Glomerular endothelial cell (primary cell): ENCODE measurements around the gene RFX5. TPM values are rescaled to one million over a fixed set of nuclear protein-coding genes. Genes with fewer than 3 reads are reported as not detected.
A peak's percentile ranks its signal among the peaks of the same experiment; 100 is the strongest.
"Not testable (repeated sequence)": the region's sequence is repeated elsewhere in the genome, so short reads cannot be mapped to it uniquely, and the experiment has no call there.

Source experiments
- DNase-seq: peaks from one replicate; pipeline ENCODE4 v3.0.0-alpha.2; 2011; ENCODE audit warnings: low read depth, low spot score; ENCODE audit errors: extremely low read depth
- total RNA-seq: library from RNA; depleted of rRNA; stranded (reverse); fragments of >200 nt; gene quantifications from 2 replicates; pipeline ENCODE4 v1.2.3, GENCODE V29; 2015

RFX5 gene
- 45.6 and 47.0 TPM in 2 replicates for total RNA-seq

- peak; percentile 89 for DNase-seq
Measured at GRCh38 chr1:151346769-151347522, at the start of gene RFX5. RFX5 (minus strand) TSS chr1:151347252; CDS start chr1:151346320, 932 bp downstream.

DNA sequence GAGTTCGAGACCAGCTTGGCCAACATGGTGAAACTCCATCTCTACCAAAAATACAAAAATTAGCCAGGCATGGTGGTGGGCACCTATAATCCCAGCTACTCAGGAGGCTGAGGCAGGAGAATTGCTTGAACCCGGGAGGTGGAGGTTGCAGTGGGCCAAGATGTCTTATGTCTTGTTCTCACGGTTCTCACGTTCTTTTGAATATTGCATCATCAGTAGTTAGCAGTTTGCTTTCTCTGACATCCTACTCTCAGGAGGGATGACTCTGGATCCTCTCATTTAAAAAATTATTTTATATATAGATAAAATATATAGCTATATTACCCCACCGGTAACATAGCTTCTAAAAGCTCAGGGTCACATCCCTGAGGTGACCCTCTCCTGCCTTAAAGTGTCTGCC is 49.2 kb upstream of the RFX5 start:
- not testable (repeated sequence) for DNase-seq

- DNase-seq, result no peak
Measured at GRCh38 chr1:151393583-151393982, 46.5 kb upstream of the RFX5 start.

DNA sequence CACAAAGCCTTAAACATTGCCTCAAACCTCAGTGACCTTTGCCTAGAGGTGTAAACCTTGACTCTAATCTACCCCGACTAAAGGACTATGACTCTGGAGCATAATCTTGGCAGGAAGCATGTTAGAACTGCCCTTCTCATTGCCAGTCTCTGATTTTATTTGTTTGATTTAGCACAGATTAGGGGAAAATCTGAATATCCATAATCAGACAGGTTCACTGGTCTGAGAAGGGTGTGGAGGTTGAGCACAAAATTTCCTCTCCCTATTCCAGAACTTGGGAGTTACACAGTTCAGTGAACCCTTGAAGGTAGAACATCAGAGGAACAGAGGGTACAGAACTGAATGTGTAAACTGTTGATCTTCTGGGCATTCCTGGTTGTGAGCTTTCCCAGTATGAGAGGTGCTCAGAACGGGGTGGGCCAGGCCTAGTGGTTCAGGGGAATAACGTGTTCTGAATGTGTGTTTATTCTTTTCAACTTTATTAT is 44.1 kb upstream of the RFX5 start:
- DNase-seq, result no peak

DNA sequence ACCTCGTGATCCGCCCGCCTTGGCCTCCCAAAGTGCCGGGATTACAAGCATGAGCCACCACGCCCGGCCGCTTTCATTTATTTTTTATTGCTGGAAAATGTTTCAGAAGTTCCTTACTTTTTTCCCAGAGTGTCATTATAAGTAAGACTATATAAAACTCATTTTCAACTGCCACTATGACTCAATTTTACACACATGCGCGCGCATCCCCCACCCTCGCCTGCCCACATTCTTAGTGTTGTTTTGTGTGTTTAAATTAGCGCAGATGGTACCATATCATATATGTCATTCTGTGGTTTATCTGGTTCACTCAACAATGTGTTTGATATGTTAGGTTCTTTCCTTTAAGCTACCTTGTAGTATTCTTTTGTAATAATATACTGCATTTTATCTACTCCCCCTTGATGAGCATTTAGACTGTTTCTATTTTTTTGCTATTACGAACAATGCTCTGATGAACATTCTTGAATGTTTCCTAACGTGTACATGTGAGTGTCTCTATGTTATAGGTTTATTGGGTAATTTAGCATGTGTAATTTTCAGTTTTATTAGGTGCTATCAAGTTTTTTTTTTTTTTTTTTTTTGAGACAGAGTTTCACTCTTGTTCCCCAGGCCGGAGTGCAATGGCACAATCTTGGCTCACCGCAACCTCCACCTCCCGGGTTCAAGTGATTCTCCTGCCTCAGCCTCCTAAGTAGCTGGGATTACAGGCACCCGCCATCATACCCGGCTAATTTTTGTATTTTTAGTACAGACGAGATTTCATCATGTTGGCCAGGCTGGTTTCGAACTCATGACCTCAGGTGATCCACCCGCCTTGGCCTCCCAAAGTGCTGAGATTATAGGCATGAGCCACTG is 43.4 kb upstream of the RFX5 start:
- not testable (repeated sequence) for DNase-seq

DNA sequence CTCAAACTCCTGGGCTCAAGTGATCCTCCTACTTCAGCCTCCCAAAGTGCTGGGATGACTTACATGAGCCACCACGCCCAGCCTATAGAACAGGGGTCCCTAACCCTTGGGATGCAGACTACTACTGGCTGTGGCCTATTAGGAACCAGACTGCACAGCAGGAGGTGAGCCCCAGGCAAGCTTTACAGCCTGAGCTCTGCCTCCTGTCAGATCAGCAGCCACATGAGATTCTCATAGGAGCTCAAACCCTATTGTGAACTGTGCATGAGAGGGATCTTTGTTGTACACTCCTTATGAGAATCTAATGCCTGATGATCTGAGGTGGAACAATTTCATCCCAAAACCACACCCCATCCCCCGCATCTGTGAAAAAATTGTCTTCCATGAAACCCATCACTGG is 39.0 kb upstream of the RFX5 start:
- DNase-seq, result no peak

DNA sequence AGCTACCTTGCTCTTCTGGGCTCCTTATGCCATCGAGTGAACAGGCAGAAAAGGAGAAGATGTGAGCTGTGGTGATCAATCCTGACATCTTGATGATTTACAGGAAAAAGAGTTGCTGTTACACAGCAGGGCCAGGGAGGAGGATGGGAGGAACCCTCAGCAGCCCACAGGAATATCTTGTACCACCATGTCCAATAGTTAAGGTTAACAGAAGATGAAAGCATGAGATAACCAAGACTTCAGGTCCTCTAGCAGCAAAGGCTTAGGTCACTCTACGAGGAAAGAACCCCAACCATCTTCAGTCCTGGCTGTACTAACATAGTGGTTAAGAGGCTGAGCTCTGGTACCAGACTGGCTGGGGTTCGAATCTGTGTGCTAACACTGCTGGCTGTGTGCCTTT is 37.5 kb upstream of the RFX5 start:
- no peak for DNase-seq

GRCh38 chr1:151377150-151377884 is 30.3 kb upstream of the RFX5 start:
- DNase-seq, result no peak

DNA sequence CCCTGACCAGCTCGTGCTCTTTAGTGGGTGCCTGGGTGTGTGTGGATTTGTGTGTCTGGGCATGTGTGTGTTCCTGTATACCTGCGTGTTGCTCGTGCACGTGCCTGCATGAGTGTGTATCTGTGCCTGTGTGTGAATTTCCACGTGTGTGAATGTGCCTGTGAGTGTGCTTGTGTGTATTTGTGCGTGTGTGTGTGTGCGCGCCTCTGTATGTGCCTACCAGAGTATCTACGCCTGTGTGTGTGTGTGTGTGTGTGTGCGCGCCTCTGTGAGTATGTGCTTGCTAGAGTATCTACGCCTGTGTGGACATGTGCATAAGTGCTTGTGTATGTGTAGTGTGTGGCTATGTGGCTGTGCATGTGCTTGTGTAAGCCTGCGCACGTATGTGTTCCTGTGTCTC is 26.1 kb upstream of the RFX5 start:
- no peak for DNase-seq

DNA sequence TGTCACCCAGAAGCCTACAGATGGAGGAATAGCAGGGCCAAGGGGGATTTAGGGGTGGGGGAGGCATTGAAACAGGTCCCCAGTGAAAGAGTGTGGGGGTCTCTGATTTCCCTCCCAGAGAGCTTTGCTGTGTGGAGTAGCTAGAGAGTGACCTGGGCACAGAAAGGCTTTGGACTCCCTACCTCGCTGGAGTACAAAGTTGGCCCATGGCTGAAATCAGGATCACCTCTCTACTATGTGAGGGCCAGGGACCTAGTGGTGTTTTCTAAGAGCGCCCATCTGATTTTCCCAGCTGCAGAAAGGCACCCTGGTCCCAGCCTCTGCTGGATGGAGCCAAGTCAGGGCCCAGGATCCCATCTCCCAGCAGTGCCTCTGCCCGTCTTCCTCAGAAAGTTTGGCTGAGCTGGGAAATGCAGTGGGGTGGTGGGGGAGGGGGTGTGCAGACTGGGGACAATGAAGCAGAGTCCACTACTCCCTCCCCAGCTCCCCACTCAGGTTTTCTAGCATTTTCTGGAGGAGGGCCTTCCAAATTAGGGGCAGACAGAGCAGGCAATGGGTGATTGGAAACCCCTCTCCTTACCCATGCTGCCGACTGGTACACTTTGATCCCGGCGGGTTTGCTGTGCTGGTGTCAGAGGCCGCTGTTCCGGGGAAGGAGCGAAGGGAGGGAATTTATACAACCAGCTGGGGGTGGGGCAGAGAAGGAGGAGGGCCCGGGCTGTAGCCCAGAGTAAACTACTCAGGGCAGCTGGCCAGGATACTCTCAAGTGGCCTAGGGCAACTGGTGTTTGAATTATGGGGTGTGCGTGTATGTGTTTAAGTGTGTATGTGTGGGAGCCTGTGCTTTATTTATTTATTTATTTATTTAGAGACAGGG is 25.2 kb upstream of the RFX5 start, which contains the start of gene SELENBP1:
Gene SELENBP1, minus strand, starts transcription at position 648 of the 877 bp plus-strand sequence. Its CDS starts 64 bp downstream, at position 584.
- DNase-seq, result no peak

DNA sequence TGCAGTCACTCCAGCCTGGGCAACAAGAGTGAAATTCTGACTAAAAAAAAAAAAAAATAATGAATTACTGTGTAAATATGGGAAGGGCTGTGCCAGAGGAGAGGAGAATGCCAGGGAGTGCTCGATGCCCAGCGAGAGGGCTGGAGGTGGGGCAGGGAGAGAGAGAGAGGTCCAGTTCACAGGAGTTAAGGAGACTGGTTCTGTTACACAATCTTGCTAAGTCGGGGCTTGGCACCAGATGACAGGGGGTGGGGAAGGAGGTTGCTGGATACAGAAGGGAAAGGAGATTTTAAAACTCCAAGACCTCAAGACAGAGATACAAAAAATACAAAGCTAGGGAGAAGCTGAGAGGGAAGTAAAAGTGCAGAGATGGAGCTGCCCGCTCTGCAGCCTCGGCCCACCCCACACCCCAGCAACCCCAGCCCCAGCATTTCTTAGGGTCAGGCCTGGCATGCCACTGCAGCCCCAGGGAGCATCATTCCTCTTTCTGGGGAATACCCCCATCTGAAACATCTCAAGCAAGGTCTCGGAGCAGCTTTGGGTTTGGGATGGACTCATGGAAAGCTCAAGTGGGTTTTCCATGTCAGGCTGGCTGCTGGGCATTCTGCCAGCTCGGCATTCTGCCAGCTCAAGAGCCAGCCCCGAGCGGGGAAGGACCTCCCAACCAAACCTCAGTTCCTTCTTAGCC is 24.5 kb upstream of the RFX5 start:
- DNase-seq, result no peak

DNA sequence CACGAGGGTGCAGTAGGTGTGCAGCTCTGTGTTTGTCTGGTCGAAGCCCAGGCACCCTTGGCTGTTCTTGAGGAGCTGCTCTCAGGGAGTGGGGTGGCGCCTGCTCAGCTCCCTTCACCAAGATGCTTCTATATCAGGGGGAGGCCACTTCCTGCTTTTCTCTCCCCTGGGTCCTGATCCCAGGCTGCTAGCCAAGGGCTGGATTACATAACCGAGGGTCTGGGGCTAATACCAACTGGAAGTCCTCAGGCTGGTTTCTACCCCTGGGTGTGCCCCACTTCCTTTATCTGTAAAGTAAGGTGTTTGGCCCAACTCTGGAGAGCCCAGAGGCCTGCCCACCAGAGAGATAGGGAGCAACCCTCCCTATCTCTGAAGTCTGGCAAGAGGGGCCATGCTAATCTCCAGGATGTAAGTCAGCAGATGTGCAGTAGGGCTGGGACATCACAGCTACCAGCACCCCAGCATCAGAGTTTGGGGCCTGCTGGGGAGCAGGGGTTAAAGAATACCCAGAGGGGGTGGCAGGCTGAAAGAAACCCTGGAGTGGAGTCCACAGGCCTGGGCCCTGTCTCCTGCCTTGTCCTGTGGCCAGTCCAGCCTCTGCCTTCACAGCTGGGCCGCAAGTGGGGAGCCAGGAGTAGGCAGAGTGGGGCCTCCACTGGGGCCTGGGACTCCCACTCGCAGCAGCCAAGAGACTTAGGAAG is 23.3 kb upstream of the RFX5 start:
- no peak for DNase-seq

GRCh38 chr1:151369621-151370048 is 22.6 kb upstream of the RFX5 start:
- DNase-seq, result no peak

DNA sequence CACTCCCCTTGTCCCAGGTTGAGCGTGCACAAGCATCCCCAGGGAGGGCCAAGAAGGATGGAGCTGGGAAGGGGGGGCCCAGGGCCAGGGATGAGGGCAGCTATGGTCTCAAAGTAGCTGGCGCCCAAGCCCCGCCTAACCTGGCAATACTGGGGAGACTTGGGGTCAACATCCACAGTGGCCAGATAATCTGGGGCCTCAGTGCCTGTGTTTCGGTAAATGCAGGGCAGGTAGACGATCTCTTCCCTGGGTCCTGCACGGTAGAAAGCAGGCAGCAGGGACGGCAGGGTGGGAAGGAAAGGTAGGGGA is 22.2 kb upstream of the RFX5 start:
- no peak for DNase-seq

GRCh38 chr1:151368393-151369301 is 21.6 kb upstream of the RFX5 start:
- DNase-seq, result no peak

- no peak for DNase-seq
Measured at GRCh38 chr1:151367658-151368392, 20.8 kb upstream of the RFX5 start.

GRCh38 chr1:151364996-151365395 is 17.9 kb upstream of the RFX5 start:
- DNase-seq, result no peak
